SJSA1 (cell line): ENCODE results near the gene NRBF2. TPM values are rescaled to one million over a fixed set of nuclear protein-coding genes. Genes with fewer than 3 reads are reported as not detected.

Source experiments
- DNase-seq, 2 experiments: peaks; one replicate each; pipeline ENCODE4 v3.0.0-alpha.2; 2015 to 2020; ENCODE audit warnings: low spot score in 2 of 2, low read depth in 1 of 2
- H3K27ac ChIP-seq: fragments of 250-450 bp; sonication (Bioruptor Pico); 2 replicates; pipeline ENCODE4 v1.5.1; 2020; ENCODE audit warnings: mild to moderate bottlenecking, moderate library complexity
- H3K27me3 ChIP-seq: fragments of 250-450 bp; sonication (Bioruptor Pico); replicated peaks from 2 replicates; pipeline ENCODE4 v1.5.1; 2020; ENCODE audit warnings: mild to moderate bottlenecking, moderate library complexity
- H3K36me3 ChIP-seq: fragments of 250-450 bp; sonication (Bioruptor Pico); 2 replicates; pipeline ENCODE4 v1.5.1; 2020; ENCODE audit warnings: mild to moderate bottlenecking
- H3K4me1 ChIP-seq: fragments of 250-450 bp; sonication (Bioruptor Pico); replicated peaks from 2 replicates; pipeline ENCODE4 v1.6.1; 2021; ENCODE audit warnings: mild to moderate bottlenecking
- H3K4me3 ChIP-seq: fragments of 250-450 bp; sonication (Bioruptor Pico); 2 replicates; pipeline ENCODE4 v1.5.1; 2020; ENCODE audit warnings: mild to moderate bottlenecking
- H3K9me3 ChIP-seq: fragments of 250-450 bp; sonication (Bioruptor Pico); replicated peaks from 2 replicates; pipeline ENCODE4 v1.5.1; 2020; ENCODE audit warnings: mild to moderate bottlenecking
- total RNA-seq: library from RNA; depleted of rRNA; stranded (reverse); fragments of >200 nt; shearing (Covaris generic); gene quantifications from 2 replicates; pipeline ENCODE4 v1.2.3, GENCODE V29; 2014

NRBF2 gene
- total RNA-seq, 1 experiment from 2014 or later, result 25.7 TPM

- H3K4me1 ChIP-seq, result peaks cover 23% of the 10 kb centered on the region
- peak overlapping the region; percentile 16 for H3K4me3 ChIP-seq
- H3K27me3 ChIP-seq, result no peaks in the 10 kb centered on the region
- peak overlapping the region; percentile 96 for H3K27ac ChIP-seq
- no peaks in the 10 kb centered on the region for H3K9me3 ChIP-seq
- DNase-seq, result peak; percentile 72 to 79
- no peaks in the 10 kb centered on the region for H3K36me3 ChIP-seq
Measured at GRCh38 chr10:63106111-63106755, 26.9 kb upstream of the NRBF2 start.

- Histone ChIP-seq H3K27me3 (no peaks in the 10 kb centered on the region), H3K27ac (no peak overlapping the region), H3K4me1 (peaks cover 23% of the 10 kb centered on the region), H3K4me3 (no peak overlapping the region), H3K36me3 (no peaks in the 10 kb centered on the region), H3K9me3 (no peaks in the 10 kb centered on the region)
- no peak for DNase-seq
Measured at GRCh38 chr10:63107943-63108437, 25.1 kb upstream of the NRBF2 start.

GRCh38 chr10:63110940-63111339 is 22.2 kb upstream of the NRBF2 start:
- H3K4me3 ChIP-seq, result no peak overlapping the region
- H3K27me3 ChIP-seq, result no peaks in the 10 kb centered on the region
- no peak overlapping the region for H3K27ac ChIP-seq
- no peaks in the 10 kb centered on the region for H3K36me3 ChIP-seq
- no peak for DNase-seq
- no peaks in the 10 kb centered on the region for H3K9me3 ChIP-seq
- peaks cover 17% of the 10 kb centered on the region for H3K4me1 ChIP-seq

DNA sequence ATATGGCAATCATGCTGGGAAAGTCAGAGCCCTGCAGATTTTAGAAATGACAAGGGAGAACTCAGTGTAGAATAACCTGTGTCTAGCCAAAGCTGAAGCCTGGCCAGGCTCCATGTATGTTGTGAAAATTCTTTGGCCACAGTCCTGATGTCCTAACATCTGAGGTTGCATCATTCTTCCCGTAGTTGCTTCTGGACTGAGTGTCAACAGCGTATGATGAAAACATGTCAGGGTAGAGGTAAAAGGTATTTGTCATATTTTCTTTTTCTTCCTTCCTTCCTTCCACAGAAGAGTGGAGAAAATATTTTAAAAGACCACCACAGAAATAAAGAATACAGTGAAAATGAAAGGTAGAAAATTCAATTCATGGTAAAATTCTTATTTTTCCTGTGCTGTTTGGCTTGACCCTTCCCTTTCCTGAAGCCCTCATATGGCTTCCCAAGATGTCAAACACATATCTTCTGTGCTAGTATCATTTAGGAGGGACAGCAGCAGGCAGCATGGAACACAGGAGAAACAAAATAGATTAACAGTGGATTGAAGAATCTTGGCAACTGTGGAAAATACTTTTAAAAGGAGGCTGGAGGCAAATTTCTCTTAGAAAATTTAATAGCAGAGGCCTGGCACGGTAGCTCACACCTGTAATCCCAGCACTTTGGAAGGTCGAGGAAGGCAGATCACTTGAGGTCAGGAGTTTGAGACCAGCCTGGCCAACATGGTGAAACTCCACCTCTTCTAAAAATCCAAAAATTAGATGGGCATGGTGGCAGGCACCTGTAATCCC is 18.9 kb upstream of the NRBF2 start:
- no peak for DNase-seq
- H3K27me3 ChIP-seq, result no peaks in the 10 kb centered on the region
- H3K27ac ChIP-seq, result no peak overlapping the region

GRCh38 chr10:63115732-63116383 is 17.3 kb upstream of the NRBF2 start:
- Histone ChIP-seq H3K36me3 (no peaks in the 10 kb centered on the region), H3K4me1 (peaks cover 14% of the 10 kb centered on the region), H3K27me3 (no peaks in the 10 kb centered on the region), H3K9me3 (no peaks in the 10 kb centered on the region), H3K4me3 (no peak overlapping the region), H3K27ac (no peak overlapping the region)
- peak in 1 of 2 experiments; percentile 30 for DNase-seq

More for the DNA sequence above, 18.9 kb upstream of the NRBF2 start:
- H3K4me1 ChIP-seq, result peaks cover 9% of the 10 kb centered on the region
- no peaks in the 10 kb centered on the region for H3K9me3 ChIP-seq
- H3K36me3 ChIP-seq, result no peaks in the 10 kb centered on the region
- H3K4me3 ChIP-seq, result no peak overlapping the region

- no peak for DNase-seq
- no peaks in the 10 kb centered on the region for H3K27me3 ChIP-seq
- H3K9me3 ChIP-seq, result no peaks in the 10 kb centered on the region
- H3K27ac ChIP-seq, result no peak overlapping the region
- no peak overlapping the region for H3K4me3 ChIP-seq
- peaks cover 15% of the 10 kb centered on the region for H3K4me1 ChIP-seq
- no peaks in the 10 kb centered on the region for H3K36me3 ChIP-seq
Measured at GRCh38 chr10:63116452-63117072, 16.6 kb upstream of the NRBF2 start.

GRCh38 chr10:63119041-63119440 is 14.1 kb upstream of the NRBF2 start:
- no peaks in the 10 kb centered on the region for H3K36me3 ChIP-seq
- H3K9me3 ChIP-seq, result no peaks in the 10 kb centered on the region
- H3K4me1 ChIP-seq, result peaks cover 15% of the 10 kb centered on the region
- no peak for DNase-seq
- no peaks in the 10 kb centered on the region for H3K27me3 ChIP-seq
- no peak overlapping the region for H3K4me3 ChIP-seq
- H3K27ac ChIP-seq, result no peak overlapping the region

GRCh38 chr10:63120554-63120953 is 12.6 kb upstream of the NRBF2 start:
- Histone ChIP-seq H3K27me3 (no peaks in the 10 kb centered on the region), H3K36me3 (no peaks in the 10 kb centered on the region), H3K27ac (no peak overlapping the region), H3K4me3 (no peak overlapping the region), H3K4me1 (peaks cover 14% of the 10 kb centered on the region), H3K9me3 (no peaks in the 10 kb centered on the region)
- DNase-seq, result no peak

DNA sequence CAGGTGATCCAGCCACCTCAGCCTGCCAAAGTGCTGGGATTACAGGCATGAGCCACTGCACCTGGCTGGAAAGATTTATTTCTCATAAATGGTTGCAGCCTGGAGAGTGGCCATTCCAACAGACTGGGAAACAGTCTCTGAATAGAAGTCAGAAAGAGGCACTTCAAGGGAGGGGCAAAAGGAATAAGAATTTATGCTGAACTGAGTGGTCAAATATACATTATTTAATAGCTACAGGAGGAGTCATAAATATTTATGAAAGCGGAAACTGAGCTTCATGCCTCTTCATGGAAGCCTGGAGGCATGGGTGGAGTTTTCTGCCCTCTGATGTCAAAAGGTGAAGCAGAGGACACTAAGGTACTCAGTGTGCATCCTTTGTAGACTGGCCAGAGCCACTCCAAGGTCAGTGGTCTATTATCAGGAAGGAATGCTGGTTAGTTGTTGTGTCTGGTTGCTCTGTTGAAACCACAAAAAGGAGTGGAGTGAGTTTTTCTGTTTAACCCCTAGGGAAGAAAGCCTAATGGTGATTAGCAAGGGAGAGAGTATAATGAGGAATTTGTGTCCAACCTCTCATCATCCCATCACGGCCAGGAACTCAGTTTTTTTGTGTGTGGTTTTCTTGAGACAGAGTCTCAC is 9.3 kb upstream of the NRBF2 start:
- no peak overlapping the region for H3K4me3 ChIP-seq
- H3K36me3 ChIP-seq, result no peaks in the 10 kb centered on the region
- DNase-seq, result no peak
- no peak overlapping the region for H3K27ac ChIP-seq
- no peaks in the 10 kb centered on the region for H3K9me3 ChIP-seq
- H3K4me1 ChIP-seq, result peaks cover 6% of the 10 kb centered on the region
- H3K27me3 ChIP-seq, result no peaks in the 10 kb centered on the region

DNA sequence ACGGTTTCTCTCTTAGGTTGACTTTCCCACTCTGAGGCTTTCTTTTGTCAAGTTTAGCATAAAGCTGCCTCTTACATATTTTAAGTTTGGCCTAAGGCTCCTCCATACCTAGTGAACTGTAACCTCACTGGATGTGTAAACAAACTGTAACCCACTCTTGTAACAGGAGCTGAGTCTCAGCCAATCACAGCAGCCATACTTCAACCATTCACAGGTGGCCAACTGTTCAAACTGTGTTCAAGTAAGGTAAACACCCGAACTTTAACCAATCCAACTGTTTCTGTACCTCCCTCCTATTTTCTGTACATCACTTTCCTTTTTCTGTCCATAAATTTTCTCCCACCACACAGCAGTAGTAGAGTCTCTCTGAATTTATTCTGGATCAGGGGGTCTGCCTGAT is 7.7 kb upstream of the NRBF2 start:
- no peaks in the 10 kb centered on the region for H3K9me3 ChIP-seq
- peaks cover 11% of the 10 kb centered on the region for H3K4me1 ChIP-seq
- no peaks in the 10 kb centered on the region for H3K27me3 ChIP-seq
- no peaks in the 10 kb centered on the region for H3K36me3 ChIP-seq
- no peak for DNase-seq
- no peak overlapping the region for H3K4me3 ChIP-seq
- no peak overlapping the region for H3K27ac ChIP-seq

GRCh38 chr10:63128443-63128842 is 4.7 kb upstream of the NRBF2 start:
- no peak overlapping the region for H3K4me3 ChIP-seq
- DNase-seq, result no peak
- H3K4me1 ChIP-seq, result peaks cover 10% of the 10 kb centered on the region
- no peaks in the 10 kb centered on the region for H3K27me3 ChIP-seq
- H3K9me3 ChIP-seq, result no peaks in the 10 kb centered on the region
- H3K27ac ChIP-seq, result no peak overlapping the region
- H3K36me3 ChIP-seq, result peaks cover 3% of the 10 kb centered on the region

DNA sequence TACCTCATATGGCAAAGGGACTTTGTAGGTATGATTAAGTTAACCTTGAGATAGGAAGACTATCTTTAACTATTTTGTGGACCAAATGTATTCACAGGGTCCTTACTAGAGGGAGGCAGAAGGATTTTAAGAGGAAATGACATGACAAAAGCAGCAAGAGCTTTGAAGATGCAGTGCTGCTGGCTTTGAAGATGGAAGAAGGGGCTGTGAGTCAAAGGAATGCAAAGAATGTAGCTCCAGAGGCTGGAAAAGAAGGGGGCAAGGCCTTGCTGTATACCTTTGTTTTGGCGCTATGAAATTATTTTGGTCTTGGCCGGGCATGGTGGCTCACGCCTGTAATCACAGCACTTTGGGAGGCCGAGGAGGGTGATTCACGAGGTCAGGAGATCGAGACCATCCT is 3.2 kb upstream of the NRBF2 start:
- Histone ChIP-seq H3K27me3 (no peaks in the 10 kb centered on the region), H3K4me1 (peaks cover 19% of the 10 kb centered on the region), H3K27ac (no peak overlapping the region), H3K9me3 (no peaks in the 10 kb centered on the region), H3K36me3 (peaks cover 6% of the 10 kb centered on the region), H3K4me3 (no peak overlapping the region)
- DNase-seq, result peak in 1 of 2 experiments; percentile 28

DNA sequence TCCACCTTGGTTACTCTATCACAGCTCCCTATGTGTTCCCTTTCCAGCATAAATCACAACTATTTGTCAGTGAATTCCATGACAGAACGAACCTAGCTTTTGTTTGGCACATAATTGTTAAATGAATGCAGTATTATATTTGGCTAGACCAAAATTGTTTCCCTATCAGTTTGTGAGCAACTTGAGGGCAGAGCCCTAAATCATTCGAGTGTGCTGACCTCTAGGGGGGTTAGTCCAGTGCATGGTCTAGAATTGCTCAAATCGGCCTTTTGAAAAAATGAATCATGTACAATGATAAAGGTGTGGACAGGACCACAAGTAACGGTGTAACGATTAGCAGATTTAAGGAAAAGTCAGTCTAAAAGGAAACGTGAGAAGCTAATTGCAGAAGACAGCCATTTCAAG is 475 bp upstream of the NRBF2 start:
- H3K27me3 ChIP-seq, result no peaks in the 10 kb centered on the region
- H3K4me3 ChIP-seq, result peak overlapping the region; percentile 80
- no peak for DNase-seq
- H3K4me1 ChIP-seq, result peaks cover 20% of the 10 kb centered on the region
- H3K27ac ChIP-seq, result peak overlapping the region; percentile 6; the same call in 1 of the 2 replicates
- no peaks in the 10 kb centered on the region for H3K9me3 ChIP-seq
- peaks cover 6% of the 10 kb centered on the region for H3K36me3 ChIP-seq
